NCI-H510A treated with DMSO at 0.1 percent for 48 hours (cell line): ENCODE results near the gene DIDO1.

Experiments used
- DNase-seq: peaks from one replicate; lab custom pipeline; 2025; lab: John Stamatoyannopoulos, UW

DIDO1 gene

GRCh38 chr20:62926229-62927127 lies at the start of gene DIDO1:
DIDO1 (minus strand) TSS chr20:62926505.
- peak; percentile 87 for DNase-seq

- no peak for DNase-seq
Observed at GRCh38 chr20:62975251-62975760, 49.0 kb upstream of the DIDO1 start.

- DNase-seq = no peak
Observed at GRCh38 chr20:62972845-62973745, 46.8 kb upstream of the DIDO1 start.

GRCh38 chr20:62971950-62972844 lies 45.9 kb upstream of the DIDO1 start:
- peak; percentile 48 for DNase-seq

- DNase-seq = no peak
Observed at GRCh38 chr20:62971211-62971949, 45.1 kb upstream of the DIDO1 start.

- DNase-seq = no peak
Observed at GRCh38 chr20:62970307-62971210, 44.3 kb upstream of the DIDO1 start.

GRCh38 chr20:62969939-62970306 lies 43.6 kb upstream of the DIDO1 start:
- DNase-seq = no peak

- DNase-seq = no peak
Observed at GRCh38 chr20:62969179-62969760, 43.0 kb upstream of the DIDO1 start.

- DNase-seq = no peak
Observed at GRCh38 chr20:62968378-62969178, 42.3 kb upstream of the DIDO1 start.

- DNase-seq = no peak
Observed at GRCh38 chr20:62967628-62968351, 41.5 kb upstream of the DIDO1 start.

- DNase-seq = no peak
Observed at GRCh38 chr20:62967149-62967501, 40.8 kb upstream of the DIDO1 start.

- no peak for DNase-seq
Observed at GRCh38 chr20:62966212-62967148, 40.2 kb upstream of the DIDO1 start.

GRCh38 chr20:62965363-62965771 lies 39.1 kb upstream of the DIDO1 start:
- DNase-seq = no peak

- no peak for DNase-seq
Observed at GRCh38 chr20:62964700-62965099, 38.4 kb upstream of the DIDO1 start.

- DNase-seq = no peak
Observed at GRCh38 chr20:62963614-62964397, 37.5 kb upstream of the DIDO1 start.
